NT2/D1 (cell line): ENCODE measurements around the gene RAB4A.

Experiments
- DNase-seq: peaks from one replicate; pipeline ENCODE4 v3.0.0-alpha.2; 2011; ENCODE audit warnings: low read depth, low spot score
- H3K27me3 ChIP-seq: 2 replicates; pipeline ENCODE4 v1.6.0; 2011; ENCODE audit warnings: mild to moderate bottlenecking; ENCODE audit not compliant: insufficient read length, insufficient read depth
- H3K36me3 ChIP-seq: 2 replicates; pipeline ENCODE4 v1.6.1; 2011; ENCODE audit warnings: mild to moderate bottlenecking, low read length, mixed read lengths; ENCODE audit not compliant: insufficient read depth, insufficient read length
- H3K4me1 ChIP-seq: 2 replicates; pipeline ENCODE4 v1.5.1; 2011; ENCODE audit not compliant: insufficient read depth, insufficient read length
- H3K4me3 ChIP-seq: 2 replicates; pipeline ENCODE4 v1.5.1; 2011; ENCODE audit warnings: low read depth; ENCODE audit not compliant: insufficient read length
- H3K9ac ChIP-seq: 2 replicates; pipeline ENCODE4 v1.6.0; 2011; ENCODE audit warnings: low read depth; ENCODE audit not compliant: insufficient read length
- H3K9me3 ChIP-seq: 2 replicates; pipeline ENCODE4 v1.5.1; 2011; ENCODE audit warnings: mild to moderate bottlenecking, low read length; ENCODE audit not compliant: insufficient read depth
- SUZ12 ChIP-seq: IDR thresholded peaks from 2 replicates; pipeline ENCODE4 v1.6.1; 2011; ENCODE audit not compliant: insufficient read length, insufficient read depth; ENCODE audit errors: extremely low read depth
- YY1 ChIP-seq: IDR thresholded peaks from 2 replicates; pipeline ENCODE4 v1.6.1; 2011; ENCODE audit not compliant: insufficient read length, insufficient read depth
- ZNF274 ChIP-seq: IDR thresholded peaks from 2 replicates; pipeline ENCODE4 v1.6.1; 2011; ENCODE audit warnings: mild to moderate bottlenecking, low read depth, low read length

RAB4A gene

GRCh38 chr1:229293528-229294204 lies 22.8 kb downstream of the RAB4A start:
- Histone ChIP-seq H3K36me3 (peaks cover 48% of the 10 kb centered on the region), H3K9ac (no peak overlapping the region), H3K27me3 (no peaks in the 10 kb centered on the region), H3K4me1 (no peaks in the 10 kb centered on the region), H3K9me3 (no peaks in the 10 kb centered on the region), H3K4me3 (no peak overlapping the region)
- TF ChIP-seq SUZ12 (no peak), YY1 (no peak), ZNF274 (no peak)
- DNase-seq, result no peak

DNA sequence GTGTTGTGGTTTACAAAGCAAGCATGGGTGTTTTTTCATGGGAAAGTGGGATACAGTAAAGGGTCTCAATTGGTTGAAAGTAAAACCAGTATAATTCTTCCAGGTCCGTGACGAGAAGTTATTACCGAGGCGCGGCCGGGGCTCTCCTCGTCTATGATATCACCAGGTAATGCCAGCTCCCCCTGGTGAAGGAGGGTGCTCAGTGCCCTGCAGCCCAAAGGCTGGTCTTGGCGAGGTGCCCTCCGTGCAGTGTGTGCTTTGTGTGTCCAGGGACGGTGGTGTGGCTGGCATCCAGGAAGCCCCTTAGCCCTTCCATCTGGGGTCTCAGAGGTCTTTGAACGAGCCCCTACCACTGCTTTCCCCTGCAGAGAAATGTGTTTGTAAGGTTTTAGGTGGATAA lies 24.8 kb downstream of the RAB4A start:
- no peak for TF ChIP-seq SUZ12
- no peak for TF ChIP-seq ZNF274
- TF ChIP-seq YY1, result no peak
- no peaks in the 10 kb centered on the region for H3K9me3 ChIP-seq
- peaks cover 53% of the 10 kb centered on the region for H3K36me3 ChIP-seq
- H3K4me1 ChIP-seq, result no peaks in the 10 kb centered on the region
- H3K27me3 ChIP-seq, result no peaks in the 10 kb centered on the region
- DNase-seq, result no peak
- no peak overlapping the region for H3K9ac ChIP-seq
- H3K4me3 ChIP-seq, result no peak overlapping the region

- no peak overlapping the region for H3K9ac ChIP-seq
Observed at GRCh38 chr1:229296541-229296941, 25.6 kb downstream of the RAB4A start.

DNA sequence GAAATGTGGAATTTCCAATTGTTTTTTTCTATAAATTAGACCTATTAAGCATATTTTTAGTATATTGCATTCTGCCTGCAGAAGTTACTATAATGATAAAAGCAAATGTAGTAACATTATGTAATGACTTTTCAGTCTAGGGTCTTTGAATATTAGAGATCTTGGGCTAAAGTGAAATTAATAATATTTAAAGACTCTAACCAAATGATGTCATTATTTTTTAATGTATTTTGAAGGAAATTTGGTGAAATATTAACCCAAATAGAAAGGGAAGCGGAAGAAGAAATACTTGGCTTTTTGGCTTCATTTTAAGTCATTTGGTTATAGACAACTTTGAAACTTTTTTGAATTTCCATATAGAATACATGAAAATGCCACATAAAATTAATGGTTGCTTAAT lies 26.8 kb downstream of the RAB4A start:
- TF ChIP-seq ZNF274 (no peak), SUZ12 (no peak), YY1 (no peak)
- H3K36me3 ChIP-seq, result peaks cover 56% of the 10 kb centered on the region
- no peak for DNase-seq
- H3K4me3 ChIP-seq, result no peak overlapping the region
- no peaks in the 10 kb centered on the region for H3K9me3 ChIP-seq
- no peaks in the 10 kb centered on the region for H3K27me3 ChIP-seq
- no peaks in the 10 kb centered on the region for H3K4me1 ChIP-seq
- no peak overlapping the region for H3K9ac ChIP-seq

More at GRCh38 chr1:229296541-229296941, 25.6 kb downstream of the RAB4A start:
- H3K4me1 ChIP-seq, result no peaks in the 10 kb centered on the region
- no peaks in the 10 kb centered on the region for H3K9me3 ChIP-seq
- no peak overlapping the region for H3K4me3 ChIP-seq
- TF ChIP-seq SUZ12 (no peak), ZNF274 (no peak), YY1 (no peak)
- peaks cover 56% of the 10 kb centered on the region for H3K36me3 ChIP-seq
- H3K27me3 ChIP-seq, result no peaks in the 10 kb centered on the region
- no peak for DNase-seq

DNA sequence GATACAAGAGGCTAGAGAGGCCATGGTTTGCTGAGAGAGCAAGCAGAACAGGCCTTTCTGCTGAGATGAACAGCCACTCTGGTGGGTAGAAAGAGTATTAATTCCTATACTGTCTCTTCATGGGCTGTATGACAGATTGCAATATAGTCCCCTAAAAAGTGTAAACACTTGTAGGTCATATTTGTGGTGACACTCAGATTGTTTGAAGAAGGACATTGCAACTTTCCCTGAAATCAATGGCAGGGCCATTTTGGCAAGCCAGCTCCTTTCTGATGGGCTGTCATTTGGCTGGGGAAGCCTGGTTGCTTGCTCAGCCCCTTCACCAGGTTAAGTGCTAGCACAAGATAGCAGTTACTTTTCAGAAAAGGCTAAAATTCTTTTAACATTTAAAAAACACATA lies 27.5 kb downstream of the RAB4A start:
- no peak for DNase-seq
- no peaks in the 10 kb centered on the region for H3K4me1 ChIP-seq
- H3K36me3 ChIP-seq, result peaks cover 59% of the 10 kb centered on the region
- H3K27me3 ChIP-seq, result no peaks in the 10 kb centered on the region
- H3K9ac ChIP-seq, result no peak overlapping the region
- H3K9me3 ChIP-seq, result no peaks in the 10 kb centered on the region
- no peak overlapping the region for H3K4me3 ChIP-seq
- no peak for TF ChIP-seq ZNF274
- TF ChIP-seq SUZ12, result no peak
- TF ChIP-seq YY1, result no peak

GRCh38 chr1:229298887-229299503 lies 28.1 kb downstream of the RAB4A start:
- DNase-seq, result no peak
- Histone ChIP-seq H3K4me3 (no peak overlapping the region), H3K4me1 (no peaks in the 10 kb centered on the region), H3K9me3 (no peaks in the 10 kb centered on the region), H3K9ac (no peak overlapping the region), H3K27me3 (no peaks in the 10 kb centered on the region), H3K36me3 (peaks cover 65% of the 10 kb centered on the region)
- TF ChIP-seq SUZ12 (no peak), ZNF274 (no peak), YY1 (no peak)

- TF ChIP-seq ZNF274 (no peak), YY1 (no peak), SUZ12 (no peak)
- Histone ChIP-seq H3K36me3 (peaks cover 73% of the 10 kb centered on the region), H3K9ac (no peak overlapping the region)
Observed at GRCh38 chr1:229300099-229300757, 29.3 kb downstream of the RAB4A start.

More at GRCh38 chr1:229300099-229300757, 29.3 kb downstream of the RAB4A start:
- no peak for DNase-seq
- Histone ChIP-seq H3K9me3 (no peaks in the 10 kb centered on the region), H3K27me3 (no peaks in the 10 kb centered on the region), H3K4me1 (no peaks in the 10 kb centered on the region), H3K4me3 (no peak overlapping the region)
